Stimulated activated naive CD4-positive, alpha-beta T cell (primary cell): ENCODE data around the gene EHBP1L1.
A peak's percentile ranks its signal among the peaks of the same experiment; 100 is the strongest.

Experiments
- DNase-seq, 6 experiments: peaks; one replicate each; lab custom pipeline; 2025; lab: John Stamatoyannopoulos, UW

The EHBP1L1 gene

DNA sequence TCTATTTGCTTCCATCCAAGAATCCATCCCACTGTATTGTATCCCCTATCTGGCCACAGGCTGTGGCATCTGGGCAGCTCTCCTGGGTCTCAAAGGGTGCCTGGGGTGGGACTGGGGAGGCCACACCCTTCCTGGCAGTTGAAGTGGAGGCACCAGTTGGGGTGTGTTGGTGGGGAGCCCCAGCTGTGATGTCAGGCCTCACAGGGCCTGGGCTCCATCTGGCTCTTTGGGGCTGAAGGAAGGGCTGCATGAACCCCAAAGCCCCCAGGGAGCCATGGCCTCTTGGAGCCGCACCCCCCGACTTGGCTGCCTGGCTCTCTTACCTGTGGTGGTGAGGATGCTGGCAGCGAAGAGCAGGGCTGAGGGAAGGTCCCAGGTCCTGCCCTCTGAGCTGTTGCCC, 19.3 kb downstream of the EHBP1L1 start:
- no peak for DNase-seq

DNA sequence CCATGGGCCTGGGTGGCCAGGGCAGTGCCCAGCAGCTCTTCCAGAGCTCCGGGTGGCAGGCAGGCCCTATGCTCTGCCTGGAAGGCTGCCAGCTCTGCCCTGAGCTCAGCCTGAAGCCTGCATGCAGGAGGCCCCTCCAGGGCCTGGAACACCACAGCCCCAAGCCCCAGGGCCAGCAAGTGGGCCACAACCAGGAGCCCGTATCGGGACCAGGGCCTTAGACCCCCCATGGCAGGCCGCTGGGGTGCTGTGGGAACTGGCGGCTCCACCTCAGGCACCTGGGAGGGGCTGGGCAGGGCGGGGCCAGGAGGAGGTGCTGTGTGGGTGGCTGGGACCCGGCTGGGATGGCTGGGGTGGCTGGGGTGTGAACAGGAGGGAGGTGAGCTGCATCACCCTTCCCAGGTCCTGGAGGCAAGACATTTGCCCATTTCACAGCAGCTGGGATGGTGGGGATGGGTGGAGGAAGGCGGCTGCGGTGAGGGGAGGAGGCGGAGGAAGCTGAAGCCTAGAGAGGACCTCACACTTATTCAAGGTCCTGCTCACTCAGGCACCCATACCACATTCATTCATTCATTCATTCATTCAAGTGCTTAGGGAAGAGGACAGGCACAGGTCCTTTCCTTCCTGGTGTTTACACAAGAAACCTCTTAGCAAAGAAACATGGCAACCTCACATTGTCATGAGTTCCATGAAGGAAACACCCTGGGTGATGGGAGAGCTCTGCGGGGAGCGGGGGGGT, 19.9 kb downstream of the EHBP1L1 start, which contains the start of gene KCNK7:
Gene KCNK7, minus strand, starts transcription at position 258 of the 739 bp plus-strand sequence. Its CDS starts 28 bp downstream, at position 230.
- DNase-seq, result no peak

- no peak for DNase-seq
Measured at GRCh38 chr11:65596520-65596919, 20.7 kb downstream of the EHBP1L1 start.

- DNase-seq, result no peak
Measured at GRCh38 chr11:65598258-65598699, 22.4 kb downstream of the EHBP1L1 start.

- no peak for DNase-seq
Measured at GRCh38 chr11:65599216-65599954, 23.5 kb downstream of the EHBP1L1 start.

DNA sequence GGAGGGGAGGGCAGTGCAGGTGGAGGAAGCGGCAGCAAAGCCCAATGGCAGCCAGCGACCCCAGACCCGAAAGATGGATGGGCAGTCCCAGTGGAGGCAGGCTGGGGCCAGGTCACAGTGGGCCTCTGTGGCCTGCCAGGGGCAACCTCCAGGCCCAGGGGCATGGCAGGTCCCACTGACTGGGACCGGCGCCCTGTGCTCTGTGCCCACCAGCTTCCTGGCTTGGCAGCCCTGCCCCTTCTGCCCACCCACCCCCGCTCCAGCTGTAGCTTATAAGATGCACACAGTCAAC, 24.0 kb downstream of the EHBP1L1 start:
- DNase-seq, result no peak

DNA sequence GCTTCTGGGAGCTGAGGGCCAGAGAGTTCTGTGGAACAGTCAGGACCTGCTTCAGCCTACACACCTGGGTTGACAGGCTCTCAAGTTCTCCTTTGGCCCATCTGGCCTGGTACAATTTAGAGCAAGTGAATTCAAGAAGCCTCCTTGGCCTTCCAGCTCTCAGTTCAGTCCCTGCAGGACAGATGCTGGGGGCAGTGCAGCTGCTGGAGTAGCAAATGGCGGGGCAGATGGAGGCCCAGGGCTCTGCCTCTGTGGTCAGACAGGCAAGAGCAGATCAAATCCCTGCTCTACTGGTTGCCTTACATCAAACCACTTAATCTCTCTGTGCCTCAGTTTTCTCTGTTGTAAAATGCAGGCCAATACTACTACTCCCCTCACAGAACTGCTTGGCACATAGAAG, 28.4 kb downstream of the EHBP1L1 start:
- no peak for DNase-seq

DNA sequence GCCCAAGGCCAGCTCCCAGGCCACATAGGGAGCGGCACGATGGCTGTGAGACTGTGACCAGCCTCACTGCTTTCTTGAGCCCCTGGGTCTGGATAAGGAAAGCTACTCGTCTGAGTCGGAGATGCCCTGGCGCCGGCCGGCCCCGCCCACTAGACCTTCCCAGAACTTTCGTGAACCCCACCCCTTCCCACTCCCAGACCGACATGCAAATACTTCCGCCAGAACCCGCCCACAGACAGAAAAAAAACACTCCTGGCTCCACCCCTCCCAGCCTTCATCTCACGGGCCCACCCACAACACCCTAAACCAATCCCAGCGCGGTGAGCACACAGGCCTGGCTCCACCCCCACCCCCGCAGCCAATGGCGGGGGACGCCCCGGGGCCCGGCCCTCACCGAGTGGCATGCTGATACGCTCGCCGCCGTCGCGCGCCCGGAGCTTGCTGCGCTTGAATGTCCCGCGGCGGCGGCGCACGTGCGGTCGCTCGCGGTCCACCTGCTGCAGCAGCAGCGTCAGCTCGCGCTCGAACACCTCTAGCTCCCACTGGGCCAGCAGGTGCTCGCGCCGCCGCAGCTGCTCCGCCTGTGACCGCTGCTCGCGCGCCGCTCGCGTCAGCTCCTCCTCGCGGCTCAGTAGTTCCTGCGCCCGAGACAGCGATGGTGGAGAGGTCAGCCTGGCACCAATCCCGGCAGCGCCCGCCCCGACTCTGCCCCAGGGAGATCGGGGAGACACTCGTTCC, 31.2 kb downstream of the EHBP1L1 start:
- DNase-seq, result no peak

DNA sequence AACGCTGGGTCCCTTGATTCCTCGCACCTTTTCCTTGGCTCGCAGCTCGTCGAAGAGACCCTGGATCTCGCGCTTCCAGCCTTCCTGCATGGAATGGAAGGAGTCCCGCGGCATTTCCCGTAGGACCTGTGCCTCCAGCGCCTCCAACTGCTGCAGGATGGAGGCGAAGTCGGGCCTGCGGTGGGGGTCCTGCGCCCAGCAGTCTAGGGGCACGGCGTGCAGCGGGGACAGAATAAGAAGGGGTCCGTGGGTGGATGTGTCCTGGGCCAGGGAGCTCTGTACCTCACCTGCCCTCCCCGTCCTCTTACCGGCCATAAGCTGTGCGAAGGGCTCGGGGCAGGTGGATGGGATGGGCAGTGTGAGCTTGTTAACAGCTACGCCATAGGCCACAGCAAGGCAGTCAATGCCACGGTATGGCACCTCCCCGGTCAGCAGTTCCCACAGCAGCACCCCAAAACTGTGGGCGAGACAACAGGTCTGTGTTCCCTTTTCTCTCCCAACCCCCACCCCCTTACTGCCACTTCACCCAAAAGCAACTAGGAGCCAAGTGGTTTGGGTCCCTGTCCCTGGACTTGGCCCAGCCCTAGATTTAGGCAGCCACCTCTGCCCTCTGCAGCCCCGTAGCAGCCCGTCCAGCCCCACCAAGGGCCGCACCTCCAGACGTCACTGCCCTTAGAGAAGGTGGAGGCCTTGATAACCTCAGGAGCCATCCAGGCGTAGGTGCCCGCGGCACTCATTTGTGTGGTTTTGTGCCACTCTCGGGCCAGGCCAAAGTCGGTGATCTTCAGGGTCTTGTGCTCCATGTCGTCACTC, 32.0 kb downstream of the EHBP1L1 start:
- DNase-seq, result no peak

GRCh38 chr11:65609229-65609628, 33.4 kb downstream of the EHBP1L1 start:
- DNase-seq, result no peak

DNA sequence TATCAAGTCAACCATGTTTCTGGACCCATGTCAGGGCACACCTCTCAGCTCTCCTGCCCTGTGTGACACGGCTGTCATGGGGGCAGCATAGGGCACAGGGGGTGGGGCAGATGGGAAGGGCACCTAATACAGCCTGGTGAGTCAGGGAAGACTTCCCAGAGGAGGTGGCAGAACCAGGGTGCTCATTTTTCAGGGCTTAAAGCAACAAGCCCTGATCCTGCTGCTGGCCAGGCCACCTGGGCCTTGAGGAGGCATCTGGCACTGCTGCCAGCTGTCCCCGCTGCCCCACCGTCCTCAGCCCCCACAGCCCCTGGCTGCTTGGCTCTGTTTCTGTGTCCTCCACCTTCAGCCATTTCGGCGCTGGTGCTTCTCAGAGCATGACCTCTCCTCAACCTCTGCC, 33.8 kb downstream of the EHBP1L1 start:
- DNase-seq, result no peak

DNA sequence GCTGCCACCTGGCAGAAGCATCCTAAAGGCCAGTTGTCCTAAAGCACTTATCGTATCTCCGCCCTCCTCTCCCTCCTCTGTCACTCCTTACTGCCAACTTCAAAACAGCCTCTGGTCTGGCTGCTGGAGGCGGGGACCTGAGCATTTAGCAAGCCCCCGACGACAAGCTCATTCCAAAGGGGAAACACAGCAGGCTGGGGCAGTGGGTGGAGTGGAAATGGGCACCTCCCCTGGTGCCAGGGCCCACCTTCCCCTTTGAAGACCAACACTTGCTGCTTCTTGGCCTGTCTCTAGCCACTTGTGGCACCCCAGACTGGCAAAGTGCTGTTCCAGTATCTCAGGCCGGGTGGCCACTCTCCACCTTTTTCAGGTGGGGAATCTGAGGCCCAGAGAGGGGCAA, 34.6 kb downstream of the EHBP1L1 start:
- DNase-seq, result no peak

DNA sequence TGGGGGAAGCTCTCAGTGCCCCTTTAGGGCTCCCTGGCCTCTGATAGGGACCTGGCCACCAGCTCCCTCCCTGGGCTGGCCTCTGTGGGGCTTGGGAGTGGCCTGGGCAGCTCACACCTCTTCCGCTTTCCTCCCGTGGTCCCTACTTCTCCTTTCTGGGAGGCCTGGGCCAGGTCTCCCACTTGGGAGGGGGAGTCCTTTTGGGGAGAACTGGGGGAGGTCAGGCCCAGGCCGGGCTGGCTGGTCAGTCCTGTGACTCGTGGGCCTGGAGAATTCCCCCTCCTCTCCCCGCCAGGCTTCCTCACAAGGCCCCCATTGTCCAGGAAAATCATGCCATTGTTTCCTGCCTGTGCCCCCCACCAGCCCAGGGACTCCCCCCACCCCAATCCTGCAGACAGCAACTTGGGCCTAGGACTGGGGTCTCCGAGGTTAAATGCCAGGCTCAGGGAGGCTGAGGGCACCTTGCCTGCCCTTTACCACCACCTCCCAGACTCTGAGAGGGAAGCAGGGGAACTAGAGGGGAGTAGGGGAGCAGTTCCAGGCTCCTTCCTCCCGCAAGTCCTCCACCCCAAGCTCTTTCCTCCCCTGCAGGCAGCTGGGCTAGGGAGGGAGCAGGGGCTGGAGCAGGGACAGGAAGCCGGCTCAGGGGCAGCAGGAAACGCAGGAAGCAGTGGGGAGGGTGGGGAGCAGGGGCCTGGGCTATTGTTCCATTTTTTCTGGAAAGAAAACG, 35.3 kb downstream of the EHBP1L1 start:
- DNase-seq, result no peak

- DNase-seq, result no peak
Measured at GRCh38 chr11:65611758-65612603, 36.1 kb downstream of the EHBP1L1 start.

- no peak for DNase-seq
Measured at GRCh38 chr11:65612691-65613090, 36.8 kb downstream of the EHBP1L1 start.

- peak in 2 of 6 experiments; percentile 21 to 58 for DNase-seq
Measured at GRCh38 chr11:65613091-65613928, 37.5 kb downstream of the EHBP1L1 start.

- DNase-seq, result peak; percentile 100
Measured at GRCh38 chr11:65615229-65615949, 39.5 kb downstream of the EHBP1L1 start, which contains the start of gene PCNX3. Gene PCNX3 (plus strand): TSS chr11:65615776. CDS start chr11:65616312, 536 bp downstream.

DNA sequence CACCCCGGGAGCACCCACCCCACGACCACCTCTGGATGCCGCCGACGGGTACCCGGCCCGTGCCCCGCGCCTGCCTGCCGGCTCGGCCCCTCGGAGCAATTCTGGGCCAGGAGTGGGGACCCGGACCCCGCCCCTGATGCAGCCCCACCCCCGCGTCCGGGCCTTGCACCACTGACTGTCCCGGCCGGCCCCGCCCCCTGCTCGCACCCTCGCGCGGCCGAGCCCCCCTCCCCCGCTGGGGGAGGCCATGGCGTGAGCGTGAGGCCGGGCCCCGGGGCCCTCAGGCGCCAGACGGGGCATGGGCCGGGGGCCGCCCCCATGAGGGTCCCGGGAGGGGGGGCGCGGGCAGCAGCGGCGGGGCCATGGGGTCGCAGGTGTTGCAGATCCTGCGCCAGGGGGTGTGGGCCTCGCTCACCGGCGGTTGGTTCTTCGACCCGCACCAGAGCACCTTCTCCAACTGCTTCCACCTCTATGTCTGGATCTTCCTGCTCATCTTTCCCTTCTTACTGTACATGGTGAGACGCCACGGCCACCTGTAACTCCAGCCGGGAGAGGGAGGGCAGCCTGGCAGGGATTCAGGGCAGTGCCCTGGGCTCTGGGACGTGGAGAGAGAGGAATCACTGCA, 40.2 kb downstream of the EHBP1L1 start:
- peak in 1 of 6 experiments; percentile 62 for DNase-seq
